NCI-H1417 (cell line): ENCODE results near the gene MARK4.
"Not testable (repeated sequence)": the region's sequence is repeated elsewhere in the genome, so short reads cannot be mapped to it uniquely, and the experiment has no call there.

Experiments
- DNase-seq, 3 experiments: peaks; one replicate each; lab custom pipeline; 2025; lab: John Stamatoyannopoulos, UW

The MARK4 gene

GRCh38 chr19:45243144-45243732 is 7.8 kb upstream of the MARK4 start:
- no peak for DNase-seq

DNA sequence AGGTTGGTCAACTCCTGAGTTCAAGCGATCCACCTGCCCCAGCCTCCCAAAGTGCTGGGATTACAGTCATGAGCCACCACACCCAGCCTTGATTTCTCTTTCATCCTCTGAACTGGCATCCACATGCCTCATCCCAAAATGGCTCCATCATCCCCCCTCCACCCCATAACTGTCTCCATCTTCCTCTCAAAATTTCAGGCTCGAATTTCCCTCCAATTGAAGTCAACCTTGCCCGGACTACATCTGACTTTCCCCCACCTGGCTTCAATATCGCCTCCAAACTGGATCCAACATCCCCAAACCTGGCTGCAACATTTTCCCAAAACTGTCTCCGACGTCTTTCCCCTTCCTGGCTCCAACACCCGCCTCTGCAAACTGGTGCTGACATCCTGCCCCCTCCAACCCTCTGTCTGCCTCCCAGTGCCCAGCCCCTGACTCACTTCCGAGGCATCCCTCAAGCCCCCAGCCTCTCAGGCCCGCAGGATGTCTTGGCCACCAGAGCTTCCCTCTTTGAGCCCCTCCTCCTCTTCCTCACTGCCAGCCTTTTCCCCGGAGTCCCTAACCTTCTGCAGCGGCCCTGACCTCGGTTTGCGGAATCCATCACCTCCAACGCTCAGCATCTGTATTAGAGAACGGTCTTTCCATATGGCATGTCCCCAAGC is 6.8 kb upstream of the MARK4 start:
- no peak for DNase-seq

DNA sequence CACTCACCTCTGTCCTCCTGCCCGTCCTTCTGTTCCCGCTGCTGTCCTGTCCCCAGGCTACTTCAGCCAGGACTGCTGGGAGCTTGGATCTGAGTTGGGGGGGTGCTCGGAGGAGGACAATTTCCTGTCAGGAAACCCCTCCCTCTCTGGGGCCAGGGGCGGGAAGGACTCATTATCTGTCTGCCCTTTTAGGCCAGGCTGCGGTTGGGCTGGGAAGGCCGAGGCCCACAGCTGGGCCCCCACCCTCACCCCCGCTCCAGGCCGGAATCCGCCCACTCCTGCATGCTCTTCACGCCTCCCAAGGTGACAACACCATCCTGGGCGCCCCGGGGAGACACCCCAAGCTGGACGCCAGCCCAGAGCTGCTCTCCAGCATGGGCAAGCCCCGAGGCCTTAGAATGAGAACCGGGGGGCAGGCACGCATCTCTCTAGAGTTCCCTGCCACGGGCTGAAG is 5.7 kb upstream of the MARK4 start, which contains the start of gene EXOC3L2:
Gene EXOC3L2, minus strand, starts transcription at position 74 of the 454 bp plus-strand sequence. CDS start 6,362 bp downstream, outside the sequence.
- no peak for DNase-seq

DNA sequence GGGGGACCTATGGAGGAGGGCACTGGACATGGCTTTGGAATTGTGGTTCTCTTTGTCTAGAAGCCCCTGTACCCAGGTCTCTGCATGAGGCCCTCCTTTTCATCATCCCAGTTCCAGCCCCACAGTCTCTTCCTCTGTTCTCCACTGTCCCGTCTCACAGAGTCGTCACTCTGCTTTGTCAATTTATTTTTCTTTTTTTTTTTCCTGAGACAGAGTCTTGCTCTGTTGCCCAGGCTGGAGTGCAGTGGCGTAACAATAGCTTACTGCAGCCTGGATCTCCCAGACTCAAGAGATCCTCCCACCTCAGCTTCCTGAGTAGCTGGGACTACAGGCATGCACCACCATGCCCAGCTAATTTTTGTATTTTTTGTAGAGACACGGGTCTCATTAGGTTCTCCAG is 5.2 kb upstream of the MARK4 start:
- no peak for DNase-seq

GRCh38 chr19:45247136-45247535 is 3.9 kb upstream of the MARK4 start:
- DNase-seq: no peak

DNA sequence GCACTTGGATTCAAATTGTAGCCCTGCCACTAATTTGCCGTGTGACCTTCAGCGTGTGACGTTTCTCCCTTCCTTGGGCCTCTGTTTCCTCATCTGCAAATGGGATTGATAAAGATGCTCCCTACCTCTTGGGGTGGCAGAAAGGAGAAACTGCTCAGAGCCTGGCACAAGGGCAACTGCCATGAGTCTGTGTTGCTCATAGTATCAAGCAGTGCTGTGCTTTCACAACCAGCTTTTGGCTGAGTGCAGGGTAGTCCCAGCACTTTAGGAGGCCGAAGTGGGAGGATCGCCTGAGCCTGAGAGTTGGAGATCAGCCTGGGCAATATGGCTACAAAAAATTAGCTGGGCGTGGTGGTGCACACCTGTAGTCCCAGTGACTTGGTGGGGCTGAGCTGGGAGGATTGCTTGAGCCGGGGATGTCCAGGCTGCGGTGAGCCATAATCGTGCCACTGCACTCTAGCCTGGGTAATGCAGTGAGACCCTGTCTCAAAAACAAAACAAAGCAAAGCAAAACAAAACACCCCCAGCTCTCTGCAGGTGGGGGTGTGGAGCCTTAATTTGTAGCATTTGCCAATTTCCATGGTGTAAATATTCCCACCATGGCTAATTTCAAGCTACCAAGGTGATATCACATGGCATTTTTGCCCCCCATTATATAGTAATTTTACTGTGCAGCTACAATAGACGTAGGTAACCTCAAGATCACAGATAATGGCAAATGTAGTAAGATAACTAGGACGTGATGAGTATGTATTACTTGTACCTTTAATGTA is 1.6 kb upstream of the MARK4 start:
- no peak for DNase-seq

DNA sequence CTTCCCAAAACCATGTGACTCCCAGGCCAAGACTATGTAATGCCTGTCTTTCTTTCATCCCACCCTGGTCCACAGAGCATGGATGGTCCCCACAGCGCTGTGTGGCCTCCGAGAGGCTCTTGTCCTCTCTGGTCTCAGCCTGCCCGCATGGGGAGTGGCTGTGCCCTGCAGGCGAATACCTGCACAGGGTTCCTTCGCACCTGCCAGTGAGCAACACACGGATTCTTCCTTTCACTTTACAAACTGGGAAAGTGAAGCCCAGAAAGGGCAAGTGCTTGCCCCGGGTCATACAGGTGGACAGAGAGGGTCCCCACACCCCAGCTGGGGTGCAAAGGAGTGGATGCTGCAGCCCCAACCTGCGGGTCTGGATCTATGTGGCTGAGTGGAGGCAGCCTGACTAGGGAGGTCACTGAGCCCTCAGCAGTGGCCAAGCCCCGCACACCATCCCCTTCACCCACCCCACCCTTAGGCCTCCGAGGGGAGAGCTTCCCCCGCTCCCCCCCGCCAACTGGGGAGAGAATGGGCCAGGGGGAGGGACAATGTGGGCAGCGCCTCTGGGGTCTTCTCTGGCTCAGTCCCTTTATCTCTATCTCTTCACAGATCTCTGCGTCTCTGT is 747 bp upstream of the MARK4 start:
- DNase-seq: peak in 1 of 3 experiments; percentile 32

GRCh38 chr19:45251452-45252354 is 632 bp downstream of the MARK4 start:
- peak in 2 of 3 experiments; percentile 14 to 15 for DNase-seq

GRCh38 chr19:45253396-45254027 is 2.4 kb downstream of the MARK4 start:
- no peak for DNase-seq

- no peak for DNase-seq
These were observed 3.0 kb downstream of the MARK4 start for GRCh38 chr19:45254044-45254531.

DNA sequence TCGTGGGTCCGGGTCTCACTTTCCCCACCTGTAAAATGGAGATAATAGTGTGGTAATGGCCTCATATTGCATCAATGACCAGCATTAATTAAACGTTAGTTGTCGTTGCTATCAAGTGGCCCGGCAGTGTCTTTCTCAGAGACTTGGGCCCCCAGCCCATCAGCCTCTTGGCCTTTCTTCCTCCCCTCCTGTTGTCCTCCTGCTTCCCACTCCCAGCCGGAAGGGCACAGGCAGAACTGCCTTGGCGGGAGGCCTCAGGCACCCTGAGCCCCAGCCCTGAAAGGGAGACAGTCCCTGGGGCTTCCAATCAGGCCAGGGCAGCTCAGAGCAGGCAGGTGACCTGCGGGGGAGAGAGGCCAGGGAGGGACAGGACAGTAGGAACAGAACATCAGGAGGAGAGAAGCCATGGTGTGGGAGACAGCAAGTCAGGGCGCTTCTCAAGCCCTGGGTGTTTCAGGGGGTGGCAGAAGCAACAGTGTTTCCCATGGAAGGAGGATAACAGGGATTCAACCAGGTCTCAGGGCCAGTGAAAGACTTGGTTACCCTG is 4.6 kb downstream of the MARK4 start:
- DNase-seq: no peak

DNA sequence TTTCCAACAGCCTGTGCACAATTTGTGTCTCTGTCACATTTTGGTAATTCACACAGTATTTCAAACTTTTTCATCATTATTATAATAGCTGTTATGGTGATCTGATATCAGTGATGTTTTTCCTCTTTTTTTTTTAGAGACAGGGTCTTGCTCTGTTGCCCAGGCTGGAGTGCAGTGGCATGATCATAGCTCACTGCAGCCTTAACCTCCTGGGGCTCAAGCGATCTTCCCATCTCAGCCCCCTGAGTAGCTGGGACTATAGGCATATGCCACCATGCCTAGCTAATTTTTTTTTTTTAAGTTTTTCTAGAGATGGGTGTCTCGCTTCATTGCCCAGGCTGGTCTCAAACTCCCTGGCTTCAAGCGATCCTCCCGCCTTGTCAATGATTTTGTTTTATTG is 5.8 kb downstream of the MARK4 start:
- DNase-seq: no peak

GRCh38 chr19:45258862-45259261 is 7.8 kb downstream of the MARK4 start:
- no peak for DNase-seq

DNA sequence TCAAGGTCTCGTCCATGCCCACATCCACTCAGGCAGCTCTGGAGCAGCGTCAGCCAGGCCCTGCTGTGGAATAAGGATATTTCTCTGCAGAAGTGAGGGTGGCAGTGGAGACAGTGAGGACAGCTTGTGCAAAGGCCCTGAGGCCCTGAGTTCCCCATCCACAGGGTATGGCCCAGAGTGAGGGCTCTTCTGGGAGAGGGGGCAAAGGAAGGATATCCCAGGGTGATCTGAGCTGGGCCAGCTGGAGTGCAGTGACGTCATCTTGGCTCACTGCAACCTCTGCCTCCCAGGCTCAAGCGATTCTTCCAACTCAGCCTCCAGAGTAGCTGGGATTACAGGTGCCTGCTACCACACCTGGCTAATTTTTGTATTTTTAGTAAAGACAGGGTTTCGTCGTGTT is 11.5 kb downstream of the MARK4 start:
- no peak for DNase-seq

- no peak for DNase-seq
These were observed 11.9 kb downstream of the MARK4 start for GRCh38 chr19:45263013-45263412.

DNA sequence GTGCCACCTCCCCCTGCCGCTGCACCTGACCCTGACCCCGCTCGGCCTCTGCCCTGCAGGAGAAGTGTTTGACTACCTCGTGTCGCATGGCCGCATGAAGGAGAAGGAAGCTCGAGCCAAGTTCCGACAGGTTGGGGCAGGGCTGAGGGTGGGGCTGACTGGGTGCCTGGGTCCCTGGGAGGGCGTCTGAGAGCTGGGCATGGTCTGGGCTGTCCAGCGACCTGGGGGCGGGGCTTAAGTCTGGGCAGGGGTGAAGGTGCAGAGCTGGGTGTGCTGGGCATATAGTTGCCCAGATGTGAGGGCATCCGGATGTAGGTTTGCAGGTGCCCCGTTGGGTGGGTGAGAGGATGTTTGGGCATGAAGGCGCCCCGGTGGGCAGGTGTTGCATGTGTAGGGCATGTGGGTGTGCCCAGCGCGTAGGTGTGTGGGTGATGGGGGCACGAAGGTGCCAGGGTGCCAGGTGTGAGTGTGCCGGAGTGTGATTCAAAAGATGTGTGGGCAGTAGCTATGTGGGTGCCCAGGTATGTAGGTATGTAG is 13.8 kb downstream of the MARK4 start:
- DNase-seq: no peak

- DNase-seq: no peak
These were observed 14.3 kb downstream of the MARK4 start for GRCh38 chr19:45265375-45265774.

GRCh38 chr19:45267296-45267695 is 16.2 kb downstream of the MARK4 start:
- no peak for DNase-seq

- not testable (repeated sequence) for DNase-seq
These were observed 18.9 kb downstream of the MARK4 start for GRCh38 chr19:45269939-45270338.

GRCh38 chr19:45271098-45271734 is 20.1 kb downstream of the MARK4 start:
- no peak for DNase-seq
